Measurements from ENCODE around the gene KRTAP9-1.
"Not testable (repeated sequence)": the region's sequence is repeated elsewhere in the genome, so short reads cannot be mapped to it uniquely, and the experiment has no call there.

The KRTAP9-1 gene

GRCh38 chr17:41150026-41150425 is 39.7 kb upstream of the KRTAP9-1 start:
- Histone ChIP-seq H4K20me1 (ENCODE audit: insufficient read depth, low read length) (no peaks in the 10 kb centered on the region), H3K79me2 (ENCODE audit: low read length) (no peaks in the 10 kb centered on the region), H3K36me3 (replicated peaks; ENCODE audit: insufficient read depth, low read length) (no peaks in the 10 kb centered on the region), H3F3A (ENCODE audit: insufficient read depth, low read length) (no peaks in the 10 kb centered on the region), H3K9me3 (replicated peaks; ENCODE audit: insufficient read depth, low read length) (no peaks in the 10 kb centered on the region), H3K9me2 (replicated peaks; ENCODE audit: insufficient read depth, low read length) (no peaks in the 10 kb centered on the region), H3K9ac (ENCODE audit: low read length) (no peak overlapping the region), H3K27me3 (replicated peaks; ENCODE audit: insufficient read depth, low read length) (no peaks in the 10 kb centered on the region), H3K27ac (ENCODE audit: low read length) (no peak overlapping the region), H3K4me3 (ENCODE audit: low read length) (no peak overlapping the region), H3K4me2 (ENCODE audit: low read depth, low read length) (no peak overlapping the region), H2AFZ (ENCODE audit: low read length) (no peak overlapping the region), H3K4me1 (ENCODE audit: low read length) (no peaks in the 10 kb centered on the region)
- DNase-seq: no peak
- TF ChIP-seq EZH2 (optimal IDR thresholded peaks at IDR 0.05; ENCODE audit: low read depth, low read length) (no peak), CTCF (IDR thresholded peaks at IDR 0.05; ENCODE audit: low read length) (no peak), EZH2phosphoT487 (IDR thresholded peaks at IDR 0.05; ENCODE audit: low read length) (no peak)

- H3F3A ChIP-seq (ENCODE audit: insufficient read depth, low read length): no peaks in the 10 kb centered on the region
- DNase-seq: no peak
- H3K4me3 ChIP-seq (ENCODE audit: low read length): no peak overlapping the region
- no peaks in the 10 kb centered on the region for H3K36me3 ChIP-seq (replicated peaks; ENCODE audit: insufficient read depth, low read length)
- H3K4me1 ChIP-seq (ENCODE audit: low read length): no peaks in the 10 kb centered on the region
- no peaks in the 10 kb centered on the region for H4K20me1 ChIP-seq (ENCODE audit: insufficient read depth, low read length)
- no peaks in the 10 kb centered on the region for H3K9me2 ChIP-seq (replicated peaks; ENCODE audit: insufficient read depth, low read length)
- H3K4me2 ChIP-seq (ENCODE audit: low read depth, low read length): no peak overlapping the region
- no peak overlapping the region for H2AFZ ChIP-seq (ENCODE audit: low read length)
- H3K9ac ChIP-seq (ENCODE audit: low read length): no peak overlapping the region
- H3K9me3 ChIP-seq (replicated peaks; ENCODE audit: insufficient read depth, low read length): no peaks in the 10 kb centered on the region
- H3K27ac ChIP-seq (ENCODE audit: low read length): no peak overlapping the region
- TF ChIP-seq EZH2phosphoT487 (IDR thresholded peaks at IDR 0.05; ENCODE audit: low read length) (no peak), CTCF (IDR thresholded peaks at IDR 0.05; ENCODE audit: low read length) (no peak), EZH2 (optimal IDR thresholded peaks at IDR 0.05; ENCODE audit: low read depth, low read length) (no peak)
- H3K79me2 ChIP-seq (ENCODE audit: low read length): no peaks in the 10 kb centered on the region
- no peaks in the 10 kb centered on the region for H3K27me3 ChIP-seq (replicated peaks; ENCODE audit: insufficient read depth, low read length)
Measured at GRCh38 chr17:41151525-41151924, 38.2 kb upstream of the KRTAP9-1 start.

GRCh38 chr17:41153856-41154255 is 35.8 kb upstream of the KRTAP9-1 start:
- Histone ChIP-seq H3K4me1 (ENCODE audit: low read length) (no peaks in the 10 kb centered on the region), H3F3A (ENCODE audit: insufficient read depth, low read length) (no peaks in the 10 kb centered on the region), H3K36me3 (replicated peaks; ENCODE audit: insufficient read depth, low read length) (no peaks in the 10 kb centered on the region), H3K4me2 (ENCODE audit: low read depth, low read length) (no peak overlapping the region), H3K9ac (ENCODE audit: low read length) (no peak overlapping the region), H3K27me3 (replicated peaks; ENCODE audit: insufficient read depth, low read length) (no peaks in the 10 kb centered on the region), H3K9me2 (replicated peaks; ENCODE audit: insufficient read depth, low read length) (no peaks in the 10 kb centered on the region), H3K4me3 (ENCODE audit: low read length) (no peak overlapping the region), H2AFZ (ENCODE audit: low read length) (no peak overlapping the region), H3K27ac (ENCODE audit: low read length) (no peak overlapping the region), H3K79me2 (ENCODE audit: low read length) (no peaks in the 10 kb centered on the region), H3K9me3 (replicated peaks; ENCODE audit: insufficient read depth, low read length) (no peaks in the 10 kb centered on the region), H4K20me1 (ENCODE audit: insufficient read depth, low read length) (no peaks in the 10 kb centered on the region)
- no peak for TF ChIP-seq EZH2phosphoT487 (IDR thresholded peaks at IDR 0.05; ENCODE audit: low read length)
- TF ChIP-seq CTCF (IDR thresholded peaks at IDR 0.05; ENCODE audit: low read length): no peak
- TF ChIP-seq EZH2 (optimal IDR thresholded peaks at IDR 0.05; ENCODE audit: low read depth, low read length): no peak
- no peak for DNase-seq

- H3K4me1 ChIP-seq (ENCODE audit: low read length); H3K9me2 ChIP-seq (replicated peaks; ENCODE audit: insufficient read depth, low read length); H3K9me3 ChIP-seq (replicated peaks; ENCODE audit: insufficient read depth, low read length); H3K27ac ChIP-seq (ENCODE audit: low read length); H2AFZ ChIP-seq (ENCODE audit: low read length); H4K20me1 ChIP-seq (ENCODE audit: insufficient read depth, low read length); H3K36me3 ChIP-seq (replicated peaks; ENCODE audit: insufficient read depth, low read length); H3K4me2 ChIP-seq (ENCODE audit: low read depth, low read length); H3K27me3 ChIP-seq (replicated peaks; ENCODE audit: insufficient read depth, low read length); H3K4me3 ChIP-seq (ENCODE audit: low read length); H3K9ac ChIP-seq (ENCODE audit: low read length); H3F3A ChIP-seq (ENCODE audit: insufficient read depth, low read length); H3K79me2 ChIP-seq (ENCODE audit: low read length); DNase-seq: not testable (repeated sequence)
Measured at GRCh38 chr17:41160190-41160589, 29.5 kb upstream of the KRTAP9-1 start.

All from MM.1S (cell line).